Esophagus (tissue), 2 donors: Measurements from ENCODE around the gene PLXNC1. TPM values are rescaled to one million over a fixed set of nuclear protein-coding genes. Genes with fewer than 3 reads are reported as not detected.

Experiments used
- H3K27ac ChIP-seq, 2 donors: one replicate each; pipeline ENCODE4 v1.5.1; 2013; ENCODE audit warnings: low read depth in 2 of 2, mild to moderate bottlenecking in 2 of 2, inconsistent platforms in 1 of 2, low read length in 1 of 2, moderate library complexity in 1 of 2
- H3K27me3 ChIP-seq, 2 donors: one replicate each; pipeline ENCODE4 v1.6.1; 2013; ENCODE audit warnings: low read length in 2 of 2, control low read depth in 1 of 2, mild to moderate bottlenecking in 1 of 2; ENCODE audit not compliant: insufficient read depth in 2 of 2, control insufficient read depth in 1 of 2
- H3K36me3 ChIP-seq, 2 donors: one replicate each; pipeline ENCODE4 v1.6.1; 2013; ENCODE audit warnings: low read length in 1 of 2; ENCODE audit not compliant: control insufficient read depth in 2 of 2, insufficient read depth in 2 of 2
- H3K4me1 ChIP-seq, 2 donors: one replicate each; pipeline ENCODE4 v1.6.1; 2013; ENCODE audit warnings: low read length in 1 of 2; ENCODE audit not compliant: control insufficient read depth in 2 of 2, insufficient read depth in 2 of 2
- H3K4me3 ChIP-seq, 2 donors: one replicate each; pipeline ENCODE4 v1.5.1; 2013; ENCODE audit warnings: low read length in 2 of 2, mild to moderate bottlenecking in 2 of 2, low read depth in 1 of 2, moderate library complexity in 1 of 2
- H3K9me3 ChIP-seq, 2 donors: one replicate each; pipeline ENCODE4 v1.6.1; 2013; ENCODE audit warnings: mild to moderate bottlenecking in 2 of 2, low read depth in 1 of 2, low read length in 1 of 2, moderate library complexity in 1 of 2; ENCODE audit not compliant: control insufficient read depth in 2 of 2, insufficient read depth in 1 of 2
- WGBS, 2 donors: extraction: QIAGEN DNeasy Blood & Tissue Kit; methylation state at CpG; one replicate each; pipeline ENCODE4 v1.1.7; 2013; 5-methylcytosine and 5-hydroxymethylcytosine counted together
- polyA plus RNA-seq, 2 donors: library from polyadenylated mRNA; stranded (reverse); fragments of 200-250 nt; gene quantifications; one replicate each; pipeline ENCODE4 v1.2.3, GENCODE V29; 2013
- donor health status: healthy with polysubstance abuse.
- donor health status: Bipolar disorder and iron deficiency.

PLXNC1 gene
- polyA plus RNA-seq, 2 donors = 0.24 to 0.41 TPM

GRCh38 chr12:94110258-94110657 is 38.1 kb upstream of the PLXNC1 start:
- H3K27ac ChIP-seq = no peak overlapping the region
- no peak overlapping the region for H3K4me3 ChIP-seq
- H3K4me1 ChIP-seq = no peaks in the 10 kb centered on the region
- H3K36me3 ChIP-seq = no peaks in the 10 kb centered on the region
- WGBS, 2 donors = 87 to 88% methylated on average over 9 of the region's 9 CpGs
- no peaks in the 10 kb centered on the region for H3K27me3 ChIP-seq
- no peaks in the 10 kb centered on the region for H3K9me3 ChIP-seq

- Histone ChIP-seq H3K27me3 (no peaks in the 10 kb centered on the region), H3K36me3 (no peaks in the 10 kb centered on the region), H3K4me3 (no peak overlapping the region), H3K4me1 (no peaks in the 10 kb centered on the region), H3K27ac (no peak overlapping the region), H3K9me3 (no peaks in the 10 kb centered on the region)
- WGBS, 2 donors = 88 to 89% methylated on average over 2 of the region's 2 CpGs
Measured at GRCh38 chr12:94111302-94111701, 37.1 kb upstream of the PLXNC1 start.

- no peaks in the 10 kb centered on the region for H3K36me3 ChIP-seq
- no peak overlapping the region for H3K4me3 ChIP-seq
- WGBS, 2 donors = 61 to 68% methylated on average over 2 of the region's 2 CpGs
Measured at GRCh38 chr12:94112121-94112520, 36.3 kb upstream of the PLXNC1 start.

GRCh38 chr12:94114166-94114565 is 34.2 kb upstream of the PLXNC1 start:
- WGBS, 2 donors = 91 to 92% methylated on average over 4 of the region's 4 CpGs
- H3K4me3 ChIP-seq = no peak overlapping the region
- no peaks in the 10 kb centered on the region for H3K27me3 ChIP-seq
- H3K36me3 ChIP-seq = no peaks in the 10 kb centered on the region
- no peaks in the 10 kb centered on the region for H3K9me3 ChIP-seq
- no peaks in the 10 kb centered on the region for H3K4me1 ChIP-seq
- H3K27ac ChIP-seq = no peak overlapping the region

More at GRCh38 chr12:94112121-94112520, 36.3 kb upstream of the PLXNC1 start:
- H3K27me3 ChIP-seq = no peaks in the 10 kb centered on the region
- H3K4me1 ChIP-seq = no peaks in the 10 kb centered on the region
- no peak overlapping the region for H3K27ac ChIP-seq
- H3K9me3 ChIP-seq = no peaks in the 10 kb centered on the region

DNA sequence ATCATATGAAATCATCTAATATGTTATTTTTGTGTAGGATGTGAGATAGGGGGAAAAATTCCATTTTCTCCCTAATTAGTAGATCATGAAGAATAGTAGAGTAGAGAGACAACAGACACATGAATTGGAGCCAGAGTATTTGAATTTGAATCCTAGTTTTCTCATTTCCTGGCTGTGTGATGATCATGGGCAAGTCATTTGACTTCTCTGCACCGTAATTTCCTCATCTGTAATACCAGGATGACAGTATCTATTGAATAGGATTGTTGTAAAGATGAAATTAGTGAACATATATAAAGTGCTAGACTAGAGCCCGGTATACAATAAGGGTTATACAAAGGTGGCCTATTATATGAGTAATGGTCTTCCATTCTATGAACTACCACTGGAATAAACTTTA is 32.2 kb upstream of the PLXNC1 start:
- 91 to 97% methylated on average over 2 of the region's 2 CpGs for WGBS, 2 donors
- no peak overlapping the region for H3K4me3 ChIP-seq

GRCh38 chr12:94121886-94122285 is 26.5 kb upstream of the PLXNC1 start:
- no peaks in the 10 kb centered on the region for H3K36me3 ChIP-seq
- no peaks in the 10 kb centered on the region for H3K9me3 ChIP-seq
- WGBS, 2 donors = 42 to 49% methylated on average over 3 of the region's 3 CpGs
- no peak overlapping the region for H3K27ac ChIP-seq
- no peaks in the 10 kb centered on the region for H3K27me3 ChIP-seq
- H3K4me1 ChIP-seq = no peaks in the 10 kb centered on the region
- H3K4me3 ChIP-seq = no peak overlapping the region

More for the DNA sequence above, 32.2 kb upstream of the PLXNC1 start:
- Histone ChIP-seq H3K27ac (no peak overlapping the region), H3K36me3 (no peaks in the 10 kb centered on the region), H3K4me1 (no peaks in the 10 kb centered on the region), H3K27me3 (no peaks in the 10 kb centered on the region), H3K9me3 (no peaks in the 10 kb centered on the region)

- Histone ChIP-seq H3K9me3 (no peaks in the 10 kb centered on the region), H3K27ac (no peak overlapping the region), H3K27me3 (peaks cover 0 to 4% of the 10 kb centered on the region in 2 donors), H3K4me3 (no peak overlapping the region), H3K36me3 (no peaks in the 10 kb centered on the region), H3K4me1 (no peaks in the 10 kb centered on the region)
- 77 to 80% methylated on average over 3 of the region's 3 CpGs for WGBS, 2 donors
Measured at GRCh38 chr12:94122591-94122990, 25.8 kb upstream of the PLXNC1 start.

DNA sequence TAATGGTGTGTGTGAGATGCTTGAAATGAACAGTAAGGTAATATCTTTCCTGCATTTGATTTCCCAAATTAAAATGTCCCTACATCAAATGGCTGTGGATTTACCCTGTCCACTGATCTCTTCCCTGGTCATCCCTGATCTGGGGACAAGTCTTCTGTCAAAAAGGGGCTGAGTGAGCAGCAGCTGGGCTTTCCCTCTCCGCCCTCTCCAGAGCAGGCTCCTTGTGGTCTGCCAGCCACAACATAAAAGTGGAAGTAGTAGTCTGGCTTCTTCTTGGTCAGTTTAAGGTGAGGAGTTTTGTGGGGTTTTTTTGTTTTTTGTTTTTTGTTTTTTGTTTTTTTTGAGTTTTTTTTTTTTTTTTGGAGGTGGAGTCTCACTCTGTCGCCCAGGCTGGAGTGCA is 25.2 kb upstream of the PLXNC1 start:
- no peak overlapping the region for H3K27ac ChIP-seq
- 90 to 93% methylated on average over 1 to 2 of the region's 2 CpGs for WGBS, 2 donors
- no peaks in the 10 kb centered on the region for H3K4me1 ChIP-seq

GRCh38 chr12:94126067-94126466 is 22.3 kb upstream of the PLXNC1 start:
- Histone ChIP-seq H3K4me3 (no peak overlapping the region), H3K27ac (no peak overlapping the region), H3K4me1 (no peaks in the 10 kb centered on the region), H3K9me3 (no peaks in the 10 kb centered on the region), H3K27me3 (peaks cover 0 to 4% of the 10 kb centered on the region in 2 donors), H3K36me3 (no peaks in the 10 kb centered on the region)
- WGBS, 2 donors = 67 to 75% methylated on average over 1 of the region's 1 CpG

More for the DNA sequence above, 25.2 kb upstream of the PLXNC1 start:
- Histone ChIP-seq H3K4me3 (no peak overlapping the region), H3K27me3 (peaks cover 0 to 4% of the 10 kb centered on the region in 2 donors), H3K36me3 (no peaks in the 10 kb centered on the region), H3K9me3 (no peaks in the 10 kb centered on the region)

DNA sequence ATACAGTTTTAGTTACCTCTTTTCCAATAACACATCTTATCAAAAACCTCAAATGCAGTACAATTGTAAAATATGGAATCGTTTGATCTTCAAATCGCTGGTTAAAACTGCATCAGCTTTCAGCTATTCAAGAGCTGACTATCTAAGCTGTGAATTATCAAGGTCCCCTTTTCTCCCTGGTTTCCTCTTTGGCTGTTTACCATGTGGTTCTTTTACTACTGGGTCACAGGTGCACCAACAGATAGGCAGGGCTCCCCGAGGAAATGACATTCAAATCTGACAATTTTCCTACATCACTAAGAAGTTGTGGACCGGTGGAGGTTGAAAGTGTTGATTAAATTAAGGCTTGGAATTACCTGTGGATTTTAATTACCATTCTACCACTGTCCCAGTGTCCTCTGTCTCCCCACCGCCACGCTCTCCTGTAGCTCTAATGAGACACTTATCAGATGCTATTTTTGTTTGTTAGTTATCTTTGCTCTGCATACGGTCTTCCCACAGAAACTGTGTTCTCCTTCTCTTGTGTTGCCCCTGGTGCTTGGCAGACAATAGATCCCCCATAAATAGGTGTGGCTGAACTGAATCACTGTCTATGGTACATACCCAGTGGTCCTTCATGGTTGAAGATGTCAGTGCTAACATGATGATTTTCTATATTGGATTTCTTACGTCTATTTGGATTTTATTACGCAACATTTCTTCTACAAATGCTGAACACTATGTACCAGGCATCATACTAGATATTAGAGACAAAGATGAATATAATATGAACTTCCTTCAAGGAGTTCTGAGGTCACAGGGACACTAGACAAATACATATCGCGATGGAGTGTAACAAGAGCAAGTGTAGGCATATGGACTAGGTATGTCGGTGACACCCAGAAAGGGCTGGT is 20.9 kb upstream of the PLXNC1 start:
- Histone ChIP-seq H3K9me3 (no peaks in the 10 kb centered on the region), H3K36me3 (no peaks in the 10 kb centered on the region), H3K27ac (no peak overlapping the region), H3K4me1 (no peaks in the 10 kb centered on the region), H3K4me3 (no peak overlapping the region), H3K27me3 (peaks cover 0 to 4% of the 10 kb centered on the region in 2 donors)
- 71 to 74% methylated on average over 12 of the region's 12 CpGs for WGBS, 2 donors
